ENCODE measurements around the gene SLC2A9. TPM values are rescaled to one million over a fixed set of nuclear protein-coding genes. Genes with fewer than 3 reads are reported as not detected.

The SLC2A9 gene
- total RNA-seq, 2 experiments from 2014 or later = 0.54 TPM

GRCh38 chr4:10046471-10046870 is 25.2 kb upstream of the SLC2A9 start:
- Mint-ChIP-seq H3K27me3 (no peaks in the 10 kb centered on the region), H3K4me1 (ENCODE audit: low read depth) (peaks cover 7% of the 10 kb centered on the region), H3K9me3 (peaks cover 8% of the 10 kb centered on the region), H3K4me3 (no peak overlapping the region), H3K27ac (no peak overlapping the region), H3K36me3 (ENCODE audit: low read depth) (peaks cover 10% of the 10 kb centered on the region)
- intact Hi-C loops (cut with micrococcal nuclease) = no loop called here
- no peak for TF ChIP-seq CTCF (IDR thresholded peaks at IDR 0.05)
- no peak for ATAC-seq
- ChIA-PET CTCF (no interaction called here), POLR2A (no interaction called here)
- DNase-seq = no peak

GRCh38 chr4:10045481-10045880 is 24.2 kb upstream of the SLC2A9 start:
- peaks cover 15% of the 10 kb centered on the region for H3K36me3 Mint-ChIP-seq (ENCODE audit: low read depth)

GRCh38 chr4:10041036-10041435 is 19.7 kb upstream of the SLC2A9 start:
- intact Hi-C loops (cut with micrococcal nuclease) = no loop called here
- H3K4me1 Mint-ChIP-seq (ENCODE audit: low read depth) = no peaks in the 10 kb centered on the region
- TF ChIP-seq CTCF (IDR thresholded peaks at IDR 0.05) = no peak
- no peak overlapping the region for H3K27ac Mint-ChIP-seq
- ChIA-PET CTCF (interaction anchor here (1.6 kb wide), 1 partner anchor 13 kb away, joined by 5 read pairs; no protein-coding TSS in a partner anchor), POLR2A (interaction anchor here (1.0 to 1.5 kb wide), 2 partner anchors 22 to 44 kb away, joined by 3 to 5 read pairs; no protein-coding TSS in a partner anchor)
- no peak for ATAC-seq
- no peak for DNase-seq
- peaks cover 8% of the 10 kb centered on the region for H3K9me3 Mint-ChIP-seq
- H3K4me3 Mint-ChIP-seq = no peak overlapping the region
- peaks cover 15% of the 10 kb centered on the region for H3K36me3 Mint-ChIP-seq (ENCODE audit: low read depth)
- H3K27me3 Mint-ChIP-seq = no peaks in the 10 kb centered on the region

More at GRCh38 chr4:10045481-10045880, 24.2 kb upstream of the SLC2A9 start:
- H3K4me1 Mint-ChIP-seq (ENCODE audit: low read depth) = peaks cover 7% of the 10 kb centered on the region
- intact Hi-C loops (cut with micrococcal nuclease) = no loop called here
- ATAC-seq (no peak), DNase-seq (no peak)
- H3K4me3 Mint-ChIP-seq = no peak overlapping the region
- CTCF ChIA-PET = no interaction called here
- no peaks in the 10 kb centered on the region for H3K27me3 Mint-ChIP-seq
- no peak for TF ChIP-seq CTCF (IDR thresholded peaks at IDR 0.05)
- POLR2A ChIA-PET = no interaction called here
- peaks cover 8% of the 10 kb centered on the region for H3K9me3 Mint-ChIP-seq
- no peak overlapping the region for H3K27ac Mint-ChIP-seq

GRCh38 chr4:10040049-10040892 is 19.0 kb upstream of the SLC2A9 start:
- Mint-ChIP-seq H3K9me3 (peaks cover 8% of the 10 kb centered on the region), H3K27ac (no peak overlapping the region), H3K36me3 (ENCODE audit: low read depth) (peaks cover 15% of the 10 kb centered on the region), H3K4me1 (ENCODE audit: low read depth) (no peaks in the 10 kb centered on the region), H3K27me3 (no peaks in the 10 kb centered on the region), H3K4me3 (no peak overlapping the region)
- ATAC-seq = no peak
- ChIA-PET POLR2A (interaction anchor here (1.0 to 1.5 kb wide), 2 partner anchors 21 to 45 kb away, joined by 3 to 5 read pairs; no protein-coding TSS in a partner anchor), CTCF (interaction anchor here (1.1 to 1.6 kb wide), 2 partner anchors 12 to 25 kb away, joined by 3 to 5 read pairs; no protein-coding TSS in a partner anchor)
- DNase-seq = no peak
- intact Hi-C loops (cut with micrococcal nuclease) = no loop called here
- no peak for TF ChIP-seq CTCF (IDR thresholded peaks at IDR 0.05)

- intact Hi-C loops (cut with micrococcal nuclease) = no loop called here
- ATAC-seq = no peak
- Mint-ChIP-seq H3K27ac (no peak overlapping the region), H3K4me1 (ENCODE audit: low read depth) (peaks cover 6% of the 10 kb centered on the region), H3K27me3 (peaks cover 3% of the 10 kb centered on the region), H3K4me3 (no peak overlapping the region), H3K9me3 (no peaks in the 10 kb centered on the region), H3K36me3 (ENCODE audit: low read depth) (peaks cover 4% of the 10 kb centered on the region)
- CTCF ChIA-PET = no interaction called here
- DNase-seq = no peak
- no peak for TF ChIP-seq CTCF (IDR thresholded peaks at IDR 0.05)
- POLR2A ChIA-PET = no interaction called here
Measured at GRCh38 chr4:10036807-10037342, 15.6 kb upstream of the SLC2A9 start.

Data from activated CD8-positive, alpha-beta T cell treated with anti-CD3 and anti-CD28 coated beads for 36 hours (primary cell).